NOMO-1 (cell line): ENCODE measurements around the gene VTI1A.
"Not testable (repeated sequence)": the region's sequence is repeated elsewhere in the genome, so short reads cannot be mapped to it uniquely, and the experiment has no call there.

Experiments used
- DNase-seq, 2 experiments: peaks; one replicate each; lab custom pipeline; 2025; ENCODE audit not compliant: unreplicated experiment in 2 of 2; lab: John Stamatoyannopoulos, UW

The VTI1A gene

DNA sequence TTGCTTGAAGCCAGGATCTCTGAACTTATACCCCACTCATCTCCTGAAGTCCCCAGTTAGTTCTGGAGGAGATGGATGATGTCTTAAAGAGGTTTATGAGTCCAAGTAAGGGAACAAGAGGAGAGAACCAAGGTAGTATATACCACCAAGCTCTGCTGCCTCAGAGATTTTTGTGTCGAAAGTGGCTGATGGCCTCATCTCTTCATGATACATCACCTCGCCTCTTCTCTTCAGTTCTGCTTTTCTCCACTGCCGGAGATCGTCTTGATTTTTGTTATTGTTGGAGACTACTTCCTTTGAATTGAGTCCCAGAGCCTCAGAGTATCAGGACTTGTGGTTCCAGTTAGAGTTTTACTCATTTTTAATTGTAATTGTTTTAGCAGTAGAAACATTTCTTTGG lies 1.9 kb downstream of the VTI1A start:
- DNase-seq = peak; percentile 20 to 61

GRCh38 chr10:112454910-112455779 lies 8.1 kb downstream of the VTI1A start:
- DNase-seq = no peak

GRCh38 chr10:112456533-112456932 lies 9.5 kb downstream of the VTI1A start:
- no peak for DNase-seq

GRCh38 chr10:112460366-112460765 lies 13.4 kb downstream of the VTI1A start:
- no peak for DNase-seq

DNA sequence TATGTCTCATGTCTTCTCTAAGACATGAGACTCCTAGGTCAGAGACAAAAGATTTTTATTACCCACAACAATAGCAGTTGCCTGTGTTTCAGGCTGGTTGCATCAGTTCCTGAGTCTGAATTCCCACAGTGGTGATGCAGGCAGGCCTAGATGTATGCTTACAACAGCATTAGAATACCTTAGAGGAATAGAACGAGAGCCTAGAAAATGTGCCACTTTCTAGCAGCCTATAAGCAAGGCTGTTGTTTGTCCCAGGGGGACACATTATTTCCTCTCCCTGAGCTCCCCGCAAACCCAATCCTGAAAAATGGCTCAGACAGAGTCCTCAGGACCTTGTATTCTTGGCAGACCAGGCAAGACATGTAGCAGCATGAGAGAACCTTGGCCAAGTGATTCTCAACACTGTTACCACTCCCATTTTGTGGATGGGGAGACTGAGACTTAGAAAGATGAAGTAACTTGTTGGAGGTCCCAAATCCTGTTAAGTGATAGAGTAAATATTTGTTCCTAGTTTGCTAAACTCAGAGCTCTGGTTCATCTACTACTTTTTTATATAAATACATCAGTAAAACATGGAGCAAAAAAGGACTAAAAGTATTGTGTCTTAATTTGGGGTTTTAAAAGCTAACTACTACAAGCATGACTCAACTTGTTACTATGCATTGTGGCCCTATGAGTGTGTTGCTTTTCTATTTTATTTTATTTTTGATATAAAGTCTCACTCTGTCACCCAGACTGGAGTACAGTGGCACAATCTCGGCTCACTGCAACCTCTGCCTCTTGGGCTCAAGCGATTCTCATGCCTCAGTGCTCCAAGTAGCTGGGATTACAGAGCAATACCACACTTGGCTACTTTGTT lies 14.2 kb downstream of the VTI1A start:
- no peak for DNase-seq

- not testable (repeated sequence) for DNase-seq
Observed at GRCh38 chr10:112464074-112464473, 17.1 kb downstream of the VTI1A start.

DNA sequence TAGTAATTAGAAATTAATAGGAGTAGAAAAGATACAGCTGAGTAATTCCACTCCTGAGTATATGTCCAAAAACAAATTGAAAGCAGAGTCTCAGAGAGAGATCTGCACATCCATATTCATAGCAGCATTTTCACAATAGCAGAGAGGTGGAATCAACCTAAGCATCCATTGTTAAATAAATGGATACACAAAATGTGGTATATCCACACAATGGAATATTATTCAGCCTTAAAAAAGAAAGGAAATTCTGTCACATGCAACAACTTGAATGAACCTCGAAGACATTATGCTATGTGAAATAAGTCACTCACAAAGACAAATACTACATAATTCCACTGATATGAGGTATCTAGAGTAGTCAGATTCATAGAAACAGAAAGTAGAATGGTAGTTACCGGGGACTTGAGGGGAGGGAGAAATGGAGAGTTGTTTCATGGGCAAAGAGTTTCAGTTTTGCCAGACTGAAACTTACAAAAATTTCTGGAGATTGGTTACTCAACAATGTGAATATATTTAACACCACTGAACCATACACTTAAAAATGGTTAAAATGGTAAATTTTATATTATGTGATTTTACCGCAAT lies 18.4 kb downstream of the VTI1A start:
- no peak for DNase-seq

DNA sequence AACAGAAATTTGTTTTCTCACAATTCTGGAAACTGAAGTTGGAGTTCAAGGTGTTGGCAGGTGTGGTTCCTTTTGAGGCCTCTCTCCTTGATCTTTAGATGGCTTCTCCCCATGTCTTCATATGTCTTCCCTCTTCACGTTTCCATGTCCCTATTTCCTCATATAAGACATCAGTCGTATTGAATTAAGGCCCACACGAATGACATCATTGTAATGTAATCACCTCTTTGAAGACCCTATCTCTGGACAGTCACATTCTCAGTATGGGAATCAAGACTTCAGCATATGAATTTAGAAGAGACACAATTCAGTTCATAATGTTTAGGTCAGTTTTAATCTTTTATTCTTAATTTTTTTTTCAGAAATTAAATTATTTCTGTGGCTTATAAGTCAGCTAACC lies 19.8 kb downstream of the VTI1A start:
- DNase-seq = no peak

GRCh38 chr10:112467541-112468075 lies 20.6 kb downstream of the VTI1A start:
- no peak for DNase-seq

- peak; percentile 16 to 62 for DNase-seq
Observed at GRCh38 chr10:112471878-112472487, 25.0 kb downstream of the VTI1A start.

GRCh38 chr10:112475575-112476218 lies 28.7 kb downstream of the VTI1A start:
- no peak for DNase-seq

DNA sequence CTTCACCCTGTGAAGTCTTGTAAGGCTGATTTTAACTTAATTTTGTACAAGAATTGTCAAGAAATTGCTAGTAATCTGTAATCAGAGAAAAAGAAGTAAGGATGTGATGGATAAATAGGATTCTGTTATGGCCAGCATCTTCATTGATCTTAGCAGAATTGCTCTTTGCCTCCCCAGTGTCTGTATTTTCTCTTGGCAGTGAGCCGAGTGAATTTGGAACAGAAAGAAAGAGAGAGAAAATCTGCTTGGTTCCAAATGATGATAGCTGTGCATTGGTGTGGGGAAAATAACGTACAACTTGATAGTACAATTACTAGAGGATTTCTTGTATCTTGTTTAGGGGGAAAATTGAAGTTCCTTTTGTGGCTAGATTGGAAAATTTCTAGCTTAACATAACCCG lies 34.6 kb downstream of the VTI1A start:
- DNase-seq = no peak

DNA sequence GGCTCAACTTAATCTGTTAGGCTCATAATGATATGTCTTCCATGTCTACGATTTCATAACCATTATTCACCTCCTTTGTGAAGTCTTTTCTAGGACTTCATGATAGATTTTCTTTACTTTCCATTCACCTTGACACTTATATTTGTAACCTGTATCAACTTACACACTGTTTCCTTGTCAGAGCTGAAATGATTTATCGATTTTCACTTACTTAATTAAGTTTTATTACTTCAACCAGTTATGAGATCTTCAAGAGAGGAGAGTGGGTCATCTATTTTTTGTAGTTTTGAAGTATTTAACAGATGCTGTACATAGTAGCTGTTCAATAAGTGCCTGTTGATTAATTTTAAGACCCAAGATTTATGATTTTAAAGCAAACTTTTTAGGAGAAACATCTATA lies 37.4 kb downstream of the VTI1A start:
- DNase-seq = no peak

DNA sequence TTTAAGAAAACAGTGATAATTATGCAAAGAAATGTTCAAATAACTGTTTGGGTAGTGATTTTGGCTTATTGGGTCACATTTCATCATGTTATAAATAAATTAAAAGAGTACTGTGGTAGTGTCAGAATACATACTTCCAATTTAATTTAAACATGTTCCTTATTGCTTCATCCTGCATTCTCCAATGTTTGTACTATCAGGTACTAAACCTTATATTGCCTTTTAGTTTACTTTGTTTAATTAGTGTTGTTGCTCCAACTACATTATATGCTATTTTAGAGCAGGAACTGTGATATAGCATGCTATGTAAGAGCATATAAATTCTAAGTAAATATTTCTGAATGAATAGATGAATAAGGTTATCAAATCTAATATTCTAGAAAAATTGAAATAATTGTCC lies 40.9 kb downstream of the VTI1A start:
- DNase-seq = no peak

DNA sequence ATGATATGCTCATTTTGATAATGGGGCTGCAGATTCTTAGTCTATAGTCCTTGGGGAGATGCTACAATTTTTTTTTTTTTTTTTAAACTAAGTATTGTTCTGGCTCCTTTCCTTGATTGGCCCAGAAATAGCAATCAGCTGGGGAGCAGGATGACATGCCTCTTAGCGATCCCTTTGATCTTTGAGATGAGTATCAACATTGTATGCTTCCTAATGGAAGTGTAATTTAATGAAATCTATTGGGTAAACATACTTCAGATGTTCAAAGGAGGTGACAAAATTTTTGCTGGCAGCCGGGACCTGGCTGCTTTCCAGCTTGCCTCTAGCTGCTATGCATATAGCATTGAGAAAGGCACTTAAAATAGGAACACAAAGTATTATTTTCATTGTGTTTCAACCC lies 43.5 kb downstream of the VTI1A start:
- no peak for DNase-seq

DNA sequence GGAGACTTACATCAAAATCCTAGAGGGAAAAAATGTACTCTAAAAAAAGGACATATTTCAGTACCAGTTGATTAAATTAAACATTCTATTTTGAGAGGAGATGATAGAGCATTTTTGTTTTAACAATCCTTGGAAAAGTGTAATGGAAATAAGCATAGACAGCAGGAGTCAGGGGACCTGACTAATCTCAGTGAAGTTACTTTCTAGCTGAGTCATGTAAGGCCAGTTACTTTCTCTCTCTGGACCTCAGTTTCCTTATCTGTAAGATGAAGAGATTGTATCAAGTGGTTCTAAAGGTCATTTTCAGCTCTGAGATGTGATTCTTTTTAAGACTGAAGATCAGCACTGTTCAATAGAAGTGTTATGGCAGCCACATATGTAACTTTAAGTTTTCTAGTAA lies 44.1 kb downstream of the VTI1A start:
- no peak for DNase-seq

DNA sequence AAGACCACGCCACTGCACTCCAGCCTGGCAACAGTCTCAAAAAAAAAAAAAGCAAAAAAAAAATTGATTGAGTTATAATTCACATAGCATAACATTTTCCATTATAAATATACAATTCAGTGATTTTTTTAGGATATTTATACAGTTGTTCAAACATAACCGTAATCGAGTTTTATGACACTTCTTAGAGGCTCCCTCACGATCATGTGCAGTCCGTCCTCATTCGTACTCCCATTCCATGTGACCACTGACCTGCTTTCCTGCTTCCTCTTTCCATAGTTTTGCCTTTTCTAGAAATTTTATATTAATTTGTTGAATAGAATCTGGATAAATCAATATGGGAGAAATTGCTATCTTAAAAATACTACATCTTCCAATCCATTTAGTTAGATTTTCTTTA lies 45.7 kb downstream of the VTI1A start:
- DNase-seq = no peak

GRCh38 chr10:112497347-112497950 lies 50.4 kb downstream of the VTI1A start:
- no peak for DNase-seq

GRCh38 chr10:112498806-112499205 lies 51.8 kb downstream of the VTI1A start:
- no peak for DNase-seq

DNA sequence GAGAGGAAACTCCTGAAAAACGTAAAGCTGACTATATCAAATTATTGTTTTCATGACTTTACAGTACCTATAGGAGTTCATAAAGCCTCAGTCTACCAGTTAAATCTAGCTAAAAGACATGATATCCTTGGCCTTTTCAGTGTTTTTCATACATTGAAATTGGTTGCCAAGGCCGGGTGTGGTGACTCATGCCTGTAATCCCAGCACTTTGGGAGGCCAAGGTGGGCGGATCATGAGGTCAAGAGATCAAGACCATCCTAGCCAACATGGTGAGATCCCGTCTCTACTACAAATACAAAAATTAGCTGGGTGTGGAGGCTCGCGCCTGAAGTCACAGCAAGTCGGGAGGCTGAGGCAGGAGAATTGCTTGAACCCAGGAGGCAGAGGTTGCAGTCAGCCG lies 53.0 kb downstream of the VTI1A start:
- DNase-seq = not testable (repeated sequence)
